GF-D8 (cell line): ENCODE measurements around the gene PSG5.
"Not testable (repeated sequence)": the region's sequence is repeated elsewhere in the genome, so short reads cannot be mapped to it uniquely, and the experiment has no call there.

Experiments used
- DNase-seq: peaks from one replicate; lab custom pipeline; 2025; lab: John Stamatoyannopoulos, UW

Gene PSG5

GRCh38 chr19:43181869-43182771 lies 4.2 kb downstream of the PSG5 start:
- DNase-seq: not testable (repeated sequence)

- not testable (repeated sequence) for DNase-seq
Measured at GRCh38 chr19:43179569-43180147, 6.7 kb downstream of the PSG5 start.

GRCh38 chr19:43178577-43178976 lies 7.8 kb downstream of the PSG5 start:
- DNase-seq: not testable (repeated sequence)

- DNase-seq: not testable (repeated sequence)
Measured at GRCh38 chr19:43165906-43166305, 20.4 kb downstream of the PSG5 start.

GRCh38 chr19:43163135-43163534 lies 23.2 kb downstream of the PSG5 start:
- DNase-seq: not testable (repeated sequence)

- not testable (repeated sequence) for DNase-seq
Measured at GRCh38 chr19:43162261-43162660, 24.1 kb downstream of the PSG5 start.

- no peak for DNase-seq
Measured at GRCh38 chr19:43152214-43152613, 34.1 kb downstream of the PSG5 start.

GRCh38 chr19:43149788-43150187 lies 36.5 kb downstream of the PSG5 start:
- not testable (repeated sequence) for DNase-seq

- no peak for DNase-seq
Measured at GRCh38 chr19:43148233-43148632, 38.1 kb downstream of the PSG5 start.

GRCh38 chr19:43141763-43142162 lies 44.6 kb downstream of the PSG5 start:
- not testable (repeated sequence) for DNase-seq

- no peak for DNase-seq
Measured at GRCh38 chr19:43132696-43133095, 53.6 kb downstream of the PSG5 start.

- DNase-seq: not testable (repeated sequence)
Measured at GRCh38 chr19:43131281-43131842, 55.0 kb downstream of the PSG5 start.

GRCh38 chr19:43129197-43129596 lies 57.1 kb downstream of the PSG5 start:
- not testable (repeated sequence) for DNase-seq

- not testable (repeated sequence) for DNase-seq
Measured at GRCh38 chr19:43127336-43127735, 59.0 kb downstream of the PSG5 start.

GRCh38 chr19:43126720-43127119 lies 59.6 kb downstream of the PSG5 start:
- DNase-seq: no peak

GRCh38 chr19:43124360-43124759 lies 62.0 kb downstream of the PSG5 start:
- DNase-seq: no peak

- DNase-seq: not testable (repeated sequence)
Measured at GRCh38 chr19:43120433-43121026, 65.8 kb downstream of the PSG5 start.

- DNase-seq: not testable (repeated sequence)
Measured at GRCh38 chr19:43119526-43119925, 66.8 kb downstream of the PSG5 start.
